Esophagus muscularis mucosa (tissue), 4 donors: ENCODE data around the gene SETBP1. TPM values are rescaled to one million over a fixed set of nuclear protein-coding genes. Genes with fewer than 3 reads are reported as not detected.
"Not testable (repeated sequence)": the region's sequence is repeated elsewhere in the genome, so short reads cannot be mapped to it uniquely, and the experiment has no call there.

ENCODE experiments used
- DNase-seq: peaks from one replicate; pipeline ENCODE4 v3.0.0-alpha.2; 2017; ENCODE audit errors: extremely low spot score
- H3K27ac ChIP-seq, 4 donors: fragments of 200-600 bp; sonication (generic); replicated peaks in 1 of 4; 1 replicate in 3 of 4; 2 replicates in 1 of 4; pipeline ENCODE4 v1.5.1; 2016 to 2019; ENCODE audit warnings: mild to moderate bottlenecking in 1 of 4
- H3K27me3 ChIP-seq, 4 donors: fragments of 200-600 bp; sonication (generic); one replicate each; pipeline versions ENCODE4 v1.5.1 to v1.6.0; 2016 to 2019
- H3K36me3 ChIP-seq, 4 donors: fragments of 200-600 bp; sonication (generic); one replicate each; pipeline ENCODE4 v1.5.1; 2016 to 2019
- H3K4me1 ChIP-seq, 4 donors: fragments of 200-600 bp; sonication (generic); one replicate each; pipeline ENCODE4 v1.5.1; 2016 to 2019
- H3K4me3 ChIP-seq, 4 donors: fragments of 200-600 bp; sonication (generic); 1 replicate in 2 of 4; 2 replicates in 2 of 4; pipeline ENCODE4 v1.5.1; 2016 to 2019; ENCODE audit warnings: mild to moderate bottlenecking in 4 of 4, moderate library complexity in 1 of 4
- H3K9me3 ChIP-seq, 4 donors: fragments of 200-600 bp; sonication (generic); 1 replicate in 3 of 4; 2 replicates in 1 of 4; pipeline ENCODE4 v1.5.1; 2016 to 2019
- EP300 ChIP-seq: sonication (generic); formaldehyde crosslinking; IDR thresholded peaks from one replicate; pipeline ENCODE4 v1.6.1; 2017; ENCODE audit warnings: antibody characterized with exemption
- POLR2A ChIP-seq: fragments of 450-650 bp; IDR thresholded peaks from one replicate; pipeline ENCODE4 v1.6.1; 2017; ENCODE audit warnings: antibody characterized with exemption, moderate library complexity, mild to moderate bottlenecking, low read depth
- POLR2AphosphoS5 ChIP-seq, 2 donors: sonication (generic); formaldehyde crosslinking; IDR thresholded peaks; one replicate each; pipeline ENCODE4 v1.6.1; 2017; ENCODE audit warnings: antibody characterized with exemption in 2 of 2
- WGBS: methylation state at CpG from one replicate; pipeline ENCODE4 v1.1.5; 2018; 5-methylcytosine and 5-hydroxymethylcytosine counted together
- intact Hi-C: fragments of 100-400 bp; cut with DNase I; formaldehyde crosslinking; loops from one replicate; pipeline ENCODE4 v1.15.1; 2023
- total RNA-seq, 4 donors: library from RNA; depleted of rRNA; stranded (reverse); fragments of >200 nt; gene quantifications; one replicate each; pipeline versions ENCODE4 v1.1.0 to v1.2.1, GENCODE V29; 2016
- TF ChIP-seq, protein P1 (sequence below), 3 experiments: fragments of 200-600 bp in 2 of 3; fragments of 450-650 bp in 1 of 3; sonication (generic) in 2 of 3; IDR thresholded peaks; one replicate each; pipeline ENCODE4 v1.5.1; 2017 to 2019; ENCODE audit warnings: antibody characterized with exemption in 3 of 3, mild to moderate bottlenecking in 2 of 3, moderate library complexity in 1 of 3

Gene SETBP1
- total RNA-seq, 4 donors from 2014 or later, result 40.9 to 86.5 (median 65.1) TPM

DNA sequence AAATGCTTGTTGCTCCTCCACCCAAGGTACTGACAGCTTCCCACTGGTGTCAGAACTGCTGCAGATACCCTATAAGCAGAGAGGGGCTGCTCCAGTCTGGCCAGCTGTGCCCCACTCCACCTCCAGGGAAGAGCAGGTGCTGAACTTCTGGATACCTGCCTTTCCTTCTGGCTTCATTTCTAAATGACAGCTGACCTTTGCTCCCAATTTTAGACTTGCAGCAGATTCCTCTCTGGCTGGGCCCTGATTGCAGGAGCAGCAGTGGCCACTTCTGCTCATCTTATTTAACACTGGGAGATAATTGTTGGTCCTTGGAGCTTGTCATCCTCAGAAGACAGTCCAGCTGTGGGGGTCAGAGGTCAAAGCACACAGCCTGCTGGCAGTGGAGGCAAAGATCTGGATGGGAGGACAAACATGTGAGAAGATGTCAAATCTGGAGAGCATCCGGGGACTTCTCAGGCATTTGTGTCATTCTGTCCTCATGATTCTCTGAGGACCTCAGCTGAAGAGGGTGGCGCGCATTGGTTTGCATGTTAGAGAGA, 38.9 kb downstream of the SETBP1 start:
- 100% methylated on average over 3 of the region's 3 CpGs for WGBS
- H3K9me3 ChIP-seq, result no peaks in the 10 kb centered on the region
- TF ChIP-seq EP300, result no peak
- no peak for TF ChIP-seq POLR2A
- TF ChIP-seq, protein P1, sequence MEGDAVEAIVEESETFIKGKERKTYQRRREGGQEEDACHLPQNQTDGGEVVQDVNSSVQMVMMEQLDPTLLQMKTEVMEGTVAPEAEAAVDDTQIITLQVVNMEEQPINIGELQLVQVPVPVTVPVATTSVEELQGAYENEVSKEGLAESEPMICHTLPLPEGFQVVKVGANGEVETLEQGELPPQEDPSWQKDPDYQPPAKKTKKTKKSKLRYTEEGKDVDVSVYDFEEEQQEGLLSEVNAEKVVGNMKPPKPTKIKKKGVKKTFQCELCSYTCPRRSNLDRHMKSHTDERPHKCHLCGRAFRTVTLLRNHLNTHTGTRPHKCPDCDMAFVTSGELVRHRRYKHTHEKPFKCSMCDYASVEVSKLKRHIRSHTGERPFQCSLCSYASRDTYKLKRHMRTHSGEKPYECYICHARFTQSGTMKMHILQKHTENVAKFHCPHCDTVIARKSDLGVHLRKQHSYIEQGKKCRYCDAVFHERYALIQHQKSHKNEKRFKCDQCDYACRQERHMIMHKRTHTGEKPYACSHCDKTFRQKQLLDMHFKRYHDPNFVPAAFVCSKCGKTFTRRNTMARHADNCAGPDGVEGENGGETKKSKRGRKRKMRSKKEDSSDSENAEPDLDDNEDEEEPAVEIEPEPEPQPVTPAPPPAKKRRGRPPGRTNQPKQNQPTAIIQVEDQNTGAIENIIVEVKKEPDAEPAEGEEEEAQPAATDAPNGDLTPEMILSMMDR (IDR thresholded peaks at IDR 0.05), result no peak
- TF ChIP-seq POLR2AphosphoS5 (IDR thresholded peaks at IDR 0.05), result no peak
- no peak overlapping the region for H3K27ac ChIP-seq
- DNase-seq, result no peak
- peaks cover 0 to 12% (median 0%) of the 10 kb centered on the region in 4 donors for H3K36me3 ChIP-seq
- H3K4me1 ChIP-seq, result peaks cover 22 to 58% (median 48%) of the 10 kb centered on the region in 4 donors
- H3K4me3 ChIP-seq, result no peak overlapping the region
- no peaks in the 10 kb centered on the region for H3K27me3 ChIP-seq
- intact Hi-C loops, result no loop called here

DNA sequence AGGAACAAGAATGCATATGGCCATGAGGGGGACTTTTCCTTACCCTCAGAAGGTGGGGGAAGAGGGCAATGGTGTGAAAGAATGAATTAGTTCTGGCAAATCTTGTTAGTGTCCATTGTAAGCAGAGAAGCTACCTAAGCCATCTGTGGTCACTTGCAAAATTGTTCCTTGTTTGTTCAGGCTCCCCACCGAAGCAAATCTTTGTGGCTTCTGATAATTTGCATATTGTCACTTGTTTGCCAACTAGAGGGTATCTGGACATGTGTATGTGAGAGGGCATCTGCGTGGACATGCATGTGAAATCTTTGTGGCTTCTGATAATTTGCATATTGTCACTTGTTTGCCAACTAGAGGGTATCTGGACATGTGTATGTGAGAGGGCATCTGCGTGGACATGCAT, 41.1 kb downstream of the SETBP1 start:
- intact Hi-C loops, result not testable (repeated sequence)

DNA sequence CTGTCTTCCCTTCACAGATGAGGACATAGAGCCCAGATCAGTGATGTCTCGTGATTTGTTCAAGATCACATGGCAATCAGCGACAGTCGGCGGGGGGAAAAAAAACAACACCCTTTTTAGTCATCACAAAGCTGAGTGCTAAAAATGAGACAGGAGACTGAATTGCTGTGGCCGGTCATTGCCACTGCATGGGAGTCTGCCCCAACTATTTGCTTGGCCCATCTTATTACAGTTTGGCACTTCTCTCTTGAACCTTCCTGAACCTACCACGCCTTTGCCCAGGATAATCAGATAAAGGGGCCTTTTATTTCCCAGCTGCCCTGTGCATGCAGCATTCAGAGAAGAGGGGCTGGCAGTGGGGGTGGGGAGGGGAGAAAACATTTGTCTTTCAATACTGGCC, 42.7 kb downstream of the SETBP1 start:
- Histone ChIP-seq H3K27ac (no peak overlapping the region), H3K36me3 (peaks cover 0 to 12% (median 0%) of the 10 kb centered on the region in 4 donors), H3K4me3 (no peak overlapping the region), H3K4me1 (peaks cover 20 to 66% (median 61%) of the 10 kb centered on the region in 4 donors), H3K9me3 (no peaks in the 10 kb centered on the region), H3K27me3 (no peaks in the 10 kb centered on the region)
- TF ChIP-seq EP300, result no peak
- TF ChIP-seq, protein P1 (IDR thresholded peaks at IDR 0.05), result no peak
- TF ChIP-seq POLR2AphosphoS5 (IDR thresholded peaks at IDR 0.05), result no peak
- TF ChIP-seq POLR2A, result no peak
- WGBS, result 87% methylated on average over 6 of the region's 6 CpGs
- intact Hi-C loops, result no loop called here
- no peak for DNase-seq

More for the DNA sequence above, 41.1 kb downstream of the SETBP1 start:
- H3K9me3 ChIP-seq, H3K4me3 ChIP-seq, H3K27me3 ChIP-seq, DNase-seq, H3K27ac ChIP-seq: not testable (repeated sequence)
- H3K36me3 ChIP-seq, result peaks cover 0 to 12% (median 0%) of the 10 kb centered on the region in 4 donors
- WGBS, result 84% methylated on average over 3 of the region's 3 CpGs
- peaks cover 20 to 58% (median 49%) of the 10 kb centered on the region in 4 donors for H3K4me1 ChIP-seq

DNA sequence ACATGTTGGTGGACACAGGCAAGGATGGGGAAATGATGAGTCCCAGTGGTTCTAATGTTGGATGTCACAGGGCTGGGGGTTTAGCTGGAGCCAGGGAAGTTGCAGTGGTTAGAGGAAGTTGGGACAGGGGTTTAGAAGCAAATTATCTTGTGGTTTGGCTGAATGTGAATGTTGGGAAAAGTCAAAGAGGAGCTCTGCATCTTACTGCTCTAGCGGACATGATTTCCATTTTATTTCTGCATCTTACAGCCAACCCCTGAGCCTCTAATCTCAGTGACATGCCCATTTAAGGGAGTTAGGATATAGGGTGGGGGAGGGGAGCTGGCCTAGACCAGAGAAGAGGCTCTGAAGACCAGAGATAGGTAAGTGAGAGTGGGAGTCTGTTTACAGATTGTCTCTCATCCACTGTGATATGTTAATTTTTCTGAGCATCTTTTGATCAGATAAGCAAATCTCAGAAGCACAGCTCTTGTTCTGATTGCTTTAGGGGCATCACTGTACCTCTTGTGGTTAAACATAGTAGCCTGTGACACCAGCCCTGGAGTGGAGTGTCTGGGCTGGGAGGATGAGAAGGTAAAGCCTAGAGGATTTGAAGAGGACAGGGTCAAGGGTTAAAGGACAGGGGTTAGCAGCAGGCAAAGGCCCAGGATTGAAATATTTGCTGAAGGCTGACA, 43.6 kb downstream of the SETBP1 start:
- TF ChIP-seq, protein P1 (IDR thresholded peaks at IDR 0.05), result no peak
- TF ChIP-seq POLR2A, result no peak
- 75% methylated on average over 1 of the region's 1 CpG for WGBS
- intact Hi-C loops, result no loop called here

DNA sequence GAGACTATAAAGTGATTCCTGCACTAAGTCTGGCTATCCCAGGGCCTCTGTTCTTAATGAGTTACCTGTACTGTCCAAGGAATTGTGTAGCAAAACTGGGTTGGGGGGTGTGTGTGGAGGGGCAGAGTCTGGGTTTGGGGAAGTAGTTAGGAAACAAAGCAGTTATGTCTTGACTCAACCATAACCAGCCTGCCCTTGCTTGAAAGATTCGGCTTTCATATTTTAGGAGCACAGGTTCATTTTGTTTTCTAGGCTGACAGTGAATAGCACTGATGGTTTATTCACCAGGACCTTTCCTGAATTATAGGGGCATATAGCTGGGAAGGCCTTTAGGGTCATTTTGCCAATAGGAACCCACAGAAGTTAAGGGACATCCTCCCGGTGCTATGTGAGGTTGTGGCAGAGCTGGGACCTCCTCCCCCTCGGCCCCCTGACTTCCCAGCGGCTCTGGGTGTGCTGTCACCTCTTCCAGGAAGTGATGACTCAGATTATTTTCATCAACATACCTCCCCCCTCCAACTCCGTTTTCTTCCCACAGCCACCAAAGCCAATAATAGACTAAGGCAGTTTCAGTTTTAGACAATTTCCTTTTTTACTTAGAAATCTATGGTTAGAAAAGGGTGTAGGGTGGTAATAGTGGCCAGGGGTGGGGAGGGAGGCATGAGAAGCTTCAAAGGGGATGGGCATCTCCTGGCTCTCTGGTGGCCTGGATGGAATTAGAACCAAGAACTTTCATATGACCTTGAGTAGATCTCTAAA, 44.8 kb downstream of the SETBP1 start:
- no peaks in the 10 kb centered on the region for H3K27me3 ChIP-seq
- peak overlapping the region; percentile 59 to 76 (median 65) for H3K27ac ChIP-seq
- H3K4me3 ChIP-seq, result no peak overlapping the region
- no peaks in the 10 kb centered on the region for H3K9me3 ChIP-seq
- peaks cover 0 to 4% (median 0%) of the 10 kb centered on the region in 4 donors for H3K36me3 ChIP-seq
- H3K4me1 ChIP-seq, result peaks cover 23 to 73% (median 63%) of the 10 kb centered on the region in 4 donors
- intact Hi-C loops, result no loop called here
- no peak for DNase-seq
- WGBS, result 46% methylated on average over 5 of the region's 5 CpGs
- TF ChIP-seq POLR2AphosphoS5 (IDR thresholded peaks at IDR 0.05) (peak in 1 of 2 donors; percentile 40), EP300 (no peak), POLR2A (no peak)
- TF ChIP-seq, protein P1 (IDR thresholded peaks at IDR 0.05), result no peak

More for the DNA sequence above, 43.6 kb downstream of the SETBP1 start:
- Histone ChIP-seq H3K27ac (peak overlapping the region; percentile 14 to 76 (median 65)), H3K4me1 (peaks cover 20 to 68% (median 63%) of the 10 kb centered on the region in 4 donors), H3K27me3 (no peaks in the 10 kb centered on the region), H3K36me3 (peaks cover 0 to 12% (median 0%) of the 10 kb centered on the region in 4 donors), H3K9me3 (no peaks in the 10 kb centered on the region), H3K4me3 (no peak overlapping the region)
- DNase-seq, result no peak
